ENCODE data around the gene FOCAD.

The FOCAD gene

DNA sequence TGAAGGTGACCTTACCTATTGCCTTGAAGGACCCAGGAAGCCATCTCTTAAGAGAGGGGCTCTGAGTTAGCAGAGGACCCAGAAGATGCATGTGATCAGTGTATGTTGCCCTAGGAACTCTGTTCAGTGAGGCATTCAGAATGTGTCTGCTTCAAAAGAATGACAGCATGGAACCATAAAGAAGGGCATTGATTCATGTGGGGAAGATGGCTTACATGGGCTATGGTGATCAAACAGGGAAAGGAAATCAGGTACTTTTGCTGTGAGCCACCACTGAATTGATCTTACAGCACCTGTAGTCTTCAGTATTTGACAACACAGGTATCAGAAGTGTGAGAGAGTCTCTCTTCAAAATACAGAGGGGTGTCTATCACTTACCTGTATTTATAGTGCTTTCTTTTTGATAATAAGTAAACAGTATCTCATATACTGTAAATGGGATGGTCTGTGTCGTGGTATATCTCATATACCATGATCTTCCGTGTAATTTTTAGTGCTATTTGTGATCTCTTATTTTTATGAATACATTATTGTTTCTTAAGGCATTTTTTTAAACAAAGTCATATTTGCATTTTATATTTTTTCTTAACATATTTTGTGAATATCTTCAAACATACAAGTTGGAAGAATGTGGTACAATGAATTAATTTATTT lies 57.0 kb downstream of the FOCAD start:
- no peak for DNase-seq

DNA sequence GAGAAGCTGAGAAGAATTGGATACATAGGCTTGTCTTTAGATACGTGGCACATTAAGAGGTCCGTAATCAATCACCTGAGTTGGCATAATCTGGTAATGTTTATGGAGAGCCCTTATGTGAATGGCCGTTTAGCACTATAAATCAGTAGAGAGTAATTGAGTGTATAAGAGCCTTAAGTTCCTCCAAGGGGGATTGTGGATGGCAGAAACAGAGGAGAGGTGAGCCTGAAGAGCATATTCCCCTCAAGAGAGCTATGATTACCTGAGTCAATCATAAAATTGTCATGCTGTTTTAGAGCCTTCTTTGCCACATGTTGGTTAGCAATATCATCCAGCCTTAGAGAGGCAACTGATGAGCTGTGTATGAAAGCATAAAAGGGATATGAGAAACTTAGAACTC lies 58.8 kb downstream of the FOCAD start:
- DNase-seq, result no peak

DNA sequence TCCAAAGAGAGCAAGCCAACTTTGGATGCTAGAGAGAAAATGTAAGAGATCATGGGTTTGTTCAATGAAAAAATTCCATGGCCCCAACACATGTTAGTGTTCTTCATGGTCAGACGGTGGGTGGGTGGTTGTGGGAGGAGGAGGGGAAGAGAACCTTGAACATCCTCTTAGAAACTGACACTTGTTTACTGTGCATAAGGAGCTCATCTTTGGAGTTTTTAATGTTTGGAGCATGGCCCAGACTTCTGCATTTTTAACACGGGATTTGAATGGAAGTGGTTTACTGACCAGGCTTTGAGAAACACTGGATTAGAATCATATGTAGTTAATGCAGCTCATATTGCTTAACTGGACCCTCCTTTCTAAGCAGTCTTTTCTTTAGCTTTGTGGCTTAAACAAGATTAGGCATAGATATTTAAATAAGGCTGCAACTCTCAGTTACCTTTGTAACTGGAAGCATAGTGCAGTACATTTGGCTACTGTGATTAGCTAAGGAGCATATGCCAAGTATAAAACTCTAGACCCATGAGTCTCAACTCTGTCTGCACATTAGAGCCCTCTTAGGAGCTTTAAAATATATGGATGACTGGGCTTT lies 60.1 kb downstream of the FOCAD start:
- no peak for DNase-seq

DNA sequence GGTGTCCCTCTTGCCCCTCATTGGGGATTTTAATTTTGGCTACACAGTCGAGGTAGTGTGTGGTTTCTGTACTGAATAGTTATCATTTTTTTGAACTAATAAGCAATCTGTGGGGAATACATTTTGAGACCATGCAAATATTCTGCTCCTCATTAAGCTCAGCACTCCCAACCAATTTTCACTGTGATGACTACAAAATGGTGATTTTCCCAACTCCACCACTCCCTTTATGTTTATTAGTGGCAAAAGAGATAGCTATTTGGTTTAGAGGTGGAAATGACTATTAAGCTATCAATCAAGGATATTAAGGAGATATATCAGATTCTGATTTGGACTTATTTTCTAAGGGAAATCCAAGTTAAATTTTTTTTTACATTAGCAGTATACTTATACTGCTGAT lies 62.9 kb downstream of the FOCAD start:
- DNase-seq, result no peak

DNA sequence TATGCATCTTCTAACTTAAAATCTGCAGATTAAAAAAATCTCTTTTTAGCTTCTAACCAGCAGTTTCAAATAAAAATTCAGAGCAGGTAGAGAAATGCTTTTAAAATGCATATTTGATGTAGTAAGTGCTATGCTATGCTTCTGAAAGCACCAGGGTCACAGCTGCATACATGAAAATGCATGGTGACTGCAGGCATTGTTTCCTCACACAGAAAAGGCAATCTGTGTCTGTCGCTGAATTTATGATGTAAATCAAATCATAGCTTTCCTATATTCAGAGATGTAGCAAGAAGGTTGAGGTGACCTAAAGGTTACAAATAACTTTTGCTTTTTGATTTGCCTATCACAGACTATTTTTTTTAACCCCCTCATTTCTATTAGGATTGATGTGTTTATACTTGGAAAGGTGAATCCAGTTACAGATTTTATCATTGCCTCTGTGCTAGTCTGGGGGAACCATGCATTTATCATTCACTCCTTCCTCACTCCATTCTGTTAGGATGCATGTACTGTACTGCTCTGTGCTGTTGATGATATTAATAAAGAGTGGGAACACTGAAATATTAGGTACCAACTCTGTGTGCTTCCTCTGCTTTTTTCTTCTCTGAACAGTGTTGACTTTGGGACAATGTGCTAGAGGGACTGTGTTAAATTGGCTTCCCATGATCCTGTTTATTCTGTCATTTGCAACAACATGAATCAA lies 65.6 kb downstream of the FOCAD start:
- no peak for DNase-seq

DNA sequence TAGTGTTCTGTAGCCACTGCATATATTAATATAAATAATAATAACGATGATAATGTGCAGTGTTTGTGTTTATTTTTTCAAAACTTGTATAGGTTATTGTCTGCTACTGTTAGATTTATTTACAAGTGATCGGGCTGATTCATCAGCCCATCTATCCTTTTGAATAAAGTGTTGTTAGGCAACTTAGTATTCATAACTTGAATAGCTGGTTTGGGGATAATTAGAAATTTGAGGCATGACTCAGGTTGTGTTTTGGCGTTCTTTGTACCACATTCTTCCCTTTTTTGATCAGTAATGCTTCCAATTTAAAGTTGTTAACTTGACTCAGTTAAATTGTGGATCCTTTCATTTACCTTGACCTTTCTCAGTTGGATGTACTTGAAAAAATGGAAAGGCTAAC lies 69.7 kb downstream of the FOCAD start:
- DNase-seq, result no peak

DNA sequence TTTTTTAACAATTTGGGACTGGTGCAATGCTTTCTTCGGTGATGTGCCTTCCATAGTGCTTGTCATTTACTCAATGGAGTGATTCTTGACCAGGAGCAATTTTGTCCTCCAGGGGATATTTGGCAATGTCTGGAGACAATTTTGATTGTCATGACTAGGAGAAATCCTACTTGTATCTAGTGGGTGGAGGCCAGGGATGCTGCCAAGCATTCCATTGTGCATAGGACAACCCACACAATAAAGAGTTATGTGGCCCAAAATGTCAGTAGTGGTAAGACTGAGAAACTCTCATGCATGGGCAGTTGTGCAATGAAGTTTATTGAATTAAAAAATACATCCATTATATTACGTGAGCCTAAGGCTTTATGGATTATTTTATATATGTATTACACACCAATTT lies 70.5 kb downstream of the FOCAD start:
- no peak for DNase-seq

DNA sequence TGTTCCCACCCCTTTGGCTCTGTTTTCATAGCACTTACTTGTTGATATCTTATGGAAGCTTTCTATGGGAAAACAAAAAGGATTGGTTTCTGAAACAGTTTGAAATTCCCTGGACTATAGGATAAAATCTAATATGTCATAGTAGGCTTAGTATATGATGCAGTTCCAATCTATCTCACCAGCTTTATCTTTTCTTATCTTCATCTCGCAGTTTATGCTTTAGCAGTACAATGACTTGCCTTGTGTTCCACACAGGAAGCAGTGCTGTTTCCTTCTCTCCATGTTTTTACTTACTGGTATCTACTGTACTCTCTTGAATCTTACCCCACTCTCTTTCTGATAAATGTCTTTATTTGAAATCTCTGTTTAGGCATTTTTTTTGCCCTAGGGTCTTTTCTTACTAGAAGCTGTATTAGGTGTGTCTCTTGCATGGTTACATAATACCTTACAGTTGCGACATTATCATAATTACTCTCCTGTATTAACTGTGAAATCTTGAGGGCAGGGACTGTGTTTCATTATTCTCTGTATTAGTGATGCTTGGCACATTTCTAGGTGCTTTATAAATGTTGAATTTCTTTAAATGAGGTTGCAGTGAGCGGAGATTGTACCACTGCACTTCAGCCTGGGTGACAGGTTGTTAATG lies 76.3 kb downstream of the FOCAD start:
- no peak for DNase-seq

DNA sequence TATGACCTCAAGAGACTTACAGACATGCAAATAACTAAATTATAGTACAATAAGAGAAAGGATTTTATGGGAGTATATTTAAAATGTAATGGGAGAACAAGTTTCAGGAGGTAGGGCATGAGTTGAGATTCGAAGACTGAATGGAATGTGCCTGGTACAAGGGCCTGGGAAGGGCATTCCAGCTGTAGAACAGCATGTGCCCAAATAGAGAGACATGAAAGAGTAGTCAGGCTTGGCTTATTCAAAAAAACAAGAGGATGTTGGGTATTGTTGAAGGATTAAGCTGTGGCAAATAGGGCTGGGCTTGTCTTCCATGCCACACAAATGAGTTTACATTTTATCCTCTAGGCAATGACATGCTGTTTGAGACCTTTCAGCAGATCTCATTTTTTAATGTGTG lies 86.9 kb downstream of the FOCAD start:
- no peak for DNase-seq

DNA sequence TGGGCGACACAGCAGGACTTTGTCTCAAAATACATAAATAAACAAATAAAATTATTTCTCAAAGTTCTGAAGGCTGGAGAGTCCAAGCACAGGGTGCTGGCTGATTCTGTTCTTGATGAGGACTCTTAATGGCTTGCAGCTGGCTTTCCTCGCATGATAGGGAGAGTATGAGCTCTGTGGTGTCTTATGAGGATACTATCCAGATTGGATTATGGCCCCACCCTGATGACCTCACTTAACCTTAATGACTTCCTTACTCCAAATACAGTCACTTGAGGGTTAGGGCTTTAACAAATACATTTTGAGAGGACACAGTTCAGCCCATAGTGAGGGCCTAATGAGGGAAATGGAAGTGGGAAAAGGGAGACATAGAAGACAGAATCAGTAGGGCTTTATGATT lies 87.7 kb downstream of the FOCAD start:
- no peak for DNase-seq

DNA sequence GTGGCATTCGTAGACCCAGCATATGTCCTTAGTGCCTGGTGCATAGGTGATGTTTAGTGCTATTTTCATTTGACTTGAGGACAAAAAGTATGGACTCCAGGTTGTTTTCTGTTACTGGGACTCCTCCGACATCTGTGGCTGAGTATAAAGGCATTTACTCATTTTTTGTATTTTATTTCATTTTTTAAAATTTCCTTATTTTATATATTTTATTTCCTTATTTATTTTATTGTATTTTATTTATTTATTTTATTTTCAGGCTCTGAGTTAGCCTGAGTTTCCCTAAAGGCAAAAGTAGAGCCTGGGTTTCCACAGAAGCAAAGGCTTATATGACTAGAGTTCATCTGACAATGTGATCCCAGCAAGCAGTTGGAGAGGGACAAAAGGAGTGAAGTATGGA lies 91.6 kb downstream of the FOCAD start:
- DNase-seq, result no peak

DNA sequence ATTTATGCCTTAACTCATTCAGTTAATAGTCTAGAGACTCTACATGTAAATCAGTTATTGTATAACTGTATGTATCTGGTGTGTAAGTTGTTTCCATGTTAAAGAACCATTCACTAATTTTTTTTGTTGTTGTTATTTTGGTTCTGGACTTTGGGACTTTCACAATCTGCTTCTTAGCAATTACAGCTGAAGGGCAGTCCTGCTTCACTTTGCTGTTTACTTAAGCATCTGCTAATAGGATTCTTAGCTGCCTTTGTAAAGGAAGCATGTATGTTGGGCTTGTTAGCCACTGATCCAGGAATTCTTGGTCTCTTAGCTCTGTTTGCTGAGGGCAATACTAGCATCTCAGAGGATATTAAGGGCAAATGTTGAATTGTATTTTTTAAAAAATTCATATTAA lies 97.0 kb downstream of the FOCAD start:
- no peak for DNase-seq

DNA sequence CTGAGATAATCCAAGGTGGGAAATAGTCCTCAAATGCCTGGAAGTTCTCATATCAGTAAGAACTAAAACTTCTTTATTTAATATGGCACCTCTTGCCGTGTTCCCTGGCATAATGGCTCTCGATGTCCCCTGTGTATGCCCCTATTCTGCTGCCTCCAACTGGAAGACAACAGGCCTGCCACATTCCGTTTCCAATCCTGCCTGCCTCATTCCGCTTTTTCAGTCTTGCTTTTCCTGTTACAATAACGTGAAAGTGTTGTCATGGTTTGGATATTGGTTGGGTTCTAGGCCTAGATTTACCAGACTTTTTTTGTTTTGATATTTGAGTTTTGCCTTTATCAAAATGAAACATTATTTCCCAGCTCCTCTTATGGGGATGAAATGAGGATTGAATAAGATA lies 98.2 kb downstream of the FOCAD start:
- DNase-seq, result no peak

DNA sequence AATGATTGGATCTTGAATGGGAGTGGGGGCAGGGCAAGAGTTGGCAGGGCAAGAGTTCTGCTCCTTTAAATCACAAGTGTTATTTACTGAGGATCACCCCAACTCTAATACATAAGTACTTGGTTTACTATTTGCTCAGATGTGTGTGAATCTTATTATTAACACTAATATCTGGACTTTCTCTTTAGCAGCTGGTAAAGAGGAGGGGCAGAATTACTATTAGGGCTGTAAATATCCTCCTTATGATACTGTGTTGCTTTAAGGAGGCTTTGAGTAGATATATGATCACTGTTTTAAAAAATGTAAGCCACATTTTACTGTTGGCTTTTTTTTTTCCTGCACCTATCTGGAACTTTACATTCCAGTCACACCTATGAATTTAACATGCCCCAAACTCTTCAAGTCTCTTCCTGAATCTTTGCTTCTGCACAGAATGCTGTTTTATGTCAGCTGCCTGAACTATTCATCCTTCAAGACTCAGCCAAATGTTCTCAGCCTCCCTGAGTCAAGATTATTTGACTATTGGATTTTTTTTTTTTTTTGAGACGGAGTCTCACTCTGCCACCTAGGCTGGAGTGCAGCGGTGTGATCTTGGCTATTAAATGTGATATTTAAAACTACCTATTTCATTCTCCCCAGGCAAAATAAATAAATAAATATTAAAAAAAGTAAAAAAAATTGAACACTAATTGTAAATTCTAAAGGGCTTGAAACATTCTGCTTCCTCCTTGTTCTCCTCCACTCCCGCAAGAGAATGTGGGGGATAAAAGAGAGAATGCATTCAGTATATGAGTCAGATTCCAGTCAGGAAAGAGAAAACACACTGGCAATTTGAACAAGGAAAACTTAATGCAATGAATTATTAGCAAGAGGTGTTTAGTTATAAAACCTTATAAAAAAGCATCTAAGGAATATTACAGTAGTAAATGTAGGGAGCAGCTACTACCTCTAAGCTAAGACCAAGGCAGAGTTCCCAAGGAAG lies 99.3 kb downstream of the FOCAD start:
- no peak for DNase-seq

DNA sequence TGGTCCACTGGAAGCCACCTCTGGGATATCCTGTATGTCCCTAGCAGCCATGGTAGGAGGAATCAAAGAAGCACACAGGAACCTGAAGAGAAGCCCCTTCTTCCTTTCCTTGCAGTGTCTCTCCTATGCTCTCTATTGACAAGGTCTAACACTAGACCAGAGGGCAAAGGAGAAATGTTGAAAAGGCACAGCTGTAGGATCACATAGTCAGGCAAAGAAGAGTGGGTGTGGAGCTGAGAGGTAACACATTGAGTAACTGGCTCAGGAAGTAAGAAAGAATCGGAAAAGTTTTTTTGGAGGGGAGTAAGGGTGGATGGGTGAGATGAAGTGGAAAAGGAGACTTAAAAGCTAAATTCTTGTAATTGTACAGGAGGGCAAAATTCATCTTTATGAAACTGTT lies 100.1 kb downstream of the FOCAD start:
- DNase-seq, result no peak

DNA sequence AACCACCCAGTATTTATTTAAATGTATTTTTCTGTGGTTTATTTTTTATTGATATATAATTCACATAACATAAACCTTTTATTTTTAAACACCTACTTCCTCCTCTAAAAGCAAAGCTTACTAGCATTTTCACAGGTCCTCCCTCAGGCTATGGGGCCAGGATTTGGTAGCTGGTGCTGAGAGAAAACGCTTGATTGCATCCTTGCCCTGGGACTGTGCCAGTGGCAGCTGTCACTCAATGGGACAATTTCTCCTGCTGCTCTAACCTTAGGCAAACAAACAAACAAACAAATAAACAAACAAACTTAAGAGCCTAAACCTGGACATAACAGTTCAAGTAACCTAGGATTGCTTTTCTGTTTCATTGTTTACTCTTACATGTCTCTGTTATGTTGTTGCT lies 102.7 kb downstream of the FOCAD start:
- DNase-seq, result no peak

DNA sequence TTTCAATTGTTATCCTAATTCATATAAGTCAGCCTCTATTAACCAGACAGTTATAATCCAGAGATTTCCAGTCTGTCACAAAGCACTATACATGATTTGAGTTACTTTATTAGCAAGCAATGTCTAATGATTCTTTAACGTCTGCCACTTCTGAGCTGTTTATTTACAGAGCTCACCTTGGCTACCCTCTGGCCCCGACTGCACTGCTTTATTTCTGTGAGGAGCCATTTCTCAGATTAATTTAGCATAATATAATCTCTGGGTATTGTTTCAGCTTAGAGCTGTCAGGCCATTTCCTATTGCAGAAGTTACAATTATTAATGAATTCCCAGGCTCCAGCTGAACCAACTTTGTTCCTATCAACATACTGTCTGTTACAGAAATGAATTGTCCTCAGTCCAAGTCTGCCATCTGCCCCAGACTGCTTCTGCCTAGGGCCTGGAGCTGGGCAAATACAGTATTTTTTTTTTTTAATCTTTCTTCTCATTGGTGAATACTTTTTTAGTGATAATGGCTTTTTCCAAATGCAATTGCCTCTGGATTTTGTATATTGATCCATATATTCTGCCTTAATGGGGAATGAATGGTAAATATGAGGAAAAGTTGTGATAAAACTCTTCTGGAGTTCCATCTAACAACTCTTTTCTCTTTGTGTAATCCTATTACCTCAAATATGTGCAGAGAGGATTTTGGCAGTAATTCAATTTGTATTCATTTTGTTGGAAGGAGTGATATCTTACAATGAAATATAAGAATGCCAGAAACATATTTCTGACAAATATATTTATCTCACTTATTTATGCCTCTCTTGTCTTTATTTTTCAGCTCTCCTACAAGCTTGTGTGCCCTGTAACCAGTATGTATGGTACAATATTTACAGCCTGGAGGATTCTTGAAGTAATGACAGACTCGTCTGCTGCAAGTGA lies 104.7 kb downstream of the FOCAD start:
- no peak for DNase-seq

DNA sequence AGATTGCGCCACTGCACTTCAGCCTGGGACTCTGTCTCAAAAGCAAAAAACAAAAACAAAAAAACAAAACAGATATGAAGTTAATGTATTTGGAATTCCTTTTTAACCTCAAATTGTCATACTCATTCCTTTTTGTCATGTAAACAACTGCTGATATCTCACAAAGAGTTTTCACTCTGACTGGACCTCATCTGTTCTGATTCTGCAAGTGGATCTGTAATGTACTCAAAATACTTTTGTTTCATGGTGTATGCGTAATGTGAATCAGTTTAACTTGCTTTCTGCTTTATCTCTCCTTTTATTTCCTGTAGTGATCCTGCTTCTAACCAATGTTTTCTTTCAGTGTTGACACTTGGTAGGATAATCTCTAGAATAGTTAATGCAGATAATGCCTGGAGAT lies 106.7 kb downstream of the FOCAD start:
- no peak for DNase-seq

DNA sequence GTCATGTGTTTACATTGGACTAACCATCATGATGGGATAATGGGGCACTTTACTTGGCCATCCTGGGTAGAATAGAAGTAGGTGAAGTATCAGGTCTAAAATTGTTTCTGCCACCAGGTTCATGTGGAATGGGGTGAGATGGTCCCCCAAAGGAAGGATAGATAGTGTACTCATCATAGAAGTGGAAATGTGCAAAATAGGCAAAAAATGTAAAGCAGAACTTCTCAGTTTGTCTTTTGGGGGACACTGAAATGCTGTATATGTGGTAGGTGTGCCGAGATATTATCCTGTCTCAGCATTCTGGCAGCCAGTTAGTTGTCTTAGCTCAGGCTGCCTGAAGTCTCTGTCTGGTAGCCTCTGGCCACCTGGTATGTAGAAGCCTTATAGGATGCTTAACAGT lies 107.6 kb downstream of the FOCAD start:
- no peak for DNase-seq

DNA sequence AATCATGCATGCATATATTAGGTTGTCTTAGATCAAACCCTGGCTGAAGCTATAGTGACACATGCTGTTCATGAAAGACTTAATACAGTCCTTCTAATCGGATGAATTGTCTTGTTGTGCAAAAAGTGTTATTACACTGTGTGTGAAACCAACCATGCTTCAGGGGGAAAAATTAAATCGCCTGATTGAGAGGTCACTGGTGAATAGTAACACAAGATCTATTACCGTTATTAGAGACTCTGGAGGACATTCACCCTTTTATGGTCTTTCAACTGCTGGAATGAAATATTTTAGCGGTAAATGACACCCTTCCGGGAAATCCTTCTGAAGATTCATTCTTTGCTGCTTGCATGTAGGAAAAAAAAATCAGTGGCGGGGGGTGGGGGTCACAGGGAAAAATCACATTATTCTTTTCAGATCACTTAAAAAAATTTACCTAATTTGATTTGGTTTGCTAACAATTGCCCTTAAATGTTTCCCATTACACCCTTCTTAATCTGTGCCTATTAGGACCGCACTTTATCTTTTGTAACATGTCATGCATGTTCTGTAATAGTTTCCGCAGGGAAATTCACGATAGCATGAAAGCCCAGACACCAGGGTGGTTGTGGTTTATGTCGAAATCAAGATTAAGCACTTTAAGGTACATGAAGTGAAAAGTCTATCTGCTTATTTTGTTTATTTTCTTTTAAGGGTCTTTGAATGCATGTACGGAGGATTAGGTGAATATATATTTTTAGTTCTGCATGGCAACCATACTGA lies 120.6 kb downstream of the FOCAD start:
- DNase-seq, result no peak

DNA sequence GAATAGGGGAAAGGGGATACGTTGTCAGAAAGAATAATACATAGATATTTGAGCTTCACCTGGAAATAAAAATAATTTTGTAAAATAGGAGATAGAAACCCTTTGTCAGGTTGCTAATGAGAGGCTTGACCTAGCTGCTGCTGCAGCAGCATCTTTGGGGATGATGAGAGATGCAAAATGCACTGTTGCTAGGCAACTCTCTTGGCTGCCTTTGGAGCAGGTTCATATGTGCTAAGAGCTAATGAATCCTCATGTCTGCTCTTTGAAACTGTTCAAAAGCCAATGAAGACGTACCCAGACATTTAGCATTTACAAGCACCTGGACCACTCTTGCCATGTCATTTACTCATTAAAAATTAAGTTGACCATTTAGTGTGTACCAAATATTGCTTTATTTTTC lies 121.7 kb downstream of the FOCAD start:
- no peak for DNase-seq
